ENCODE measurements around the gene FKRP.
"Not testable (repeated sequence)": the region's sequence is repeated elsewhere in the genome, so short reads cannot be mapped to it uniquely, and the experiment has no call there.

DNA sequence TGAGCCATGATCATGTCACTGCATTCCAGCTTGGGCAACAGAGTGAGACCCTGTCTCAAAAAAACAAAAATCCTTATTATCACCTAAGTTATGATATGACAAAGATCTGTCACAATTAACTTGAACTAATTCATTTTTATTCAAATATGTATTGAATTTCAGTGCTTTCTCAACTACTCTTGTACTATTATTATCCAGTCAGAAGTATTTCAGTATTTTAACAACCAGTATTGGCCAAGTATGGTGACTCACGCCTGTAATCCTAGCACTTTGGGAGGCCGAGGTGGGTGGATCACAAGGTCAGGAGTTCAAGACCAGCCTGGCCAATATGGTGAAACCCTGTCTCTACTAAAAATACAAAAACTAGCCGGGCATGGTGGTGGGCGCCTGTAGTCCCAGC lies 15.0 kb downstream of the FKRP start:
- not testable (repeated sequence) for TF ChIP-seq EZH2phosphoT487 (IDR thresholded peaks at IDR 0.05; ENCODE audit: borderline replicate concordance)
- TF ChIP-seq, protein P1, sequence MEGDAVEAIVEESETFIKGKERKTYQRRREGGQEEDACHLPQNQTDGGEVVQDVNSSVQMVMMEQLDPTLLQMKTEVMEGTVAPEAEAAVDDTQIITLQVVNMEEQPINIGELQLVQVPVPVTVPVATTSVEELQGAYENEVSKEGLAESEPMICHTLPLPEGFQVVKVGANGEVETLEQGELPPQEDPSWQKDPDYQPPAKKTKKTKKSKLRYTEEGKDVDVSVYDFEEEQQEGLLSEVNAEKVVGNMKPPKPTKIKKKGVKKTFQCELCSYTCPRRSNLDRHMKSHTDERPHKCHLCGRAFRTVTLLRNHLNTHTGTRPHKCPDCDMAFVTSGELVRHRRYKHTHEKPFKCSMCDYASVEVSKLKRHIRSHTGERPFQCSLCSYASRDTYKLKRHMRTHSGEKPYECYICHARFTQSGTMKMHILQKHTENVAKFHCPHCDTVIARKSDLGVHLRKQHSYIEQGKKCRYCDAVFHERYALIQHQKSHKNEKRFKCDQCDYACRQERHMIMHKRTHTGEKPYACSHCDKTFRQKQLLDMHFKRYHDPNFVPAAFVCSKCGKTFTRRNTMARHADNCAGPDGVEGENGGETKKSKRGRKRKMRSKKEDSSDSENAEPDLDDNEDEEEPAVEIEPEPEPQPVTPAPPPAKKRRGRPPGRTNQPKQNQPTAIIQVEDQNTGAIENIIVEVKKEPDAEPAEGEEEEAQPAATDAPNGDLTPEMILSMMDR (conservative IDR thresholded peaks at IDR 0.05; ENCODE audit: low read length): not testable (repeated sequence)

Data from Loucy (cell line).